ENCODE measurements around the gene AKAP7. TPM values are rescaled to one million over a fixed set of nuclear protein-coding genes. Genes with fewer than 3 reads are reported as not detected.
"Not testable (repeated sequence)": the region's sequence is repeated elsewhere in the genome, so short reads cannot be mapped to it uniquely, and the experiment has no call there.

The AKAP7 gene
- 3.1 and 3.4 TPM in 2 replicates for total RNA-seq

DNA sequence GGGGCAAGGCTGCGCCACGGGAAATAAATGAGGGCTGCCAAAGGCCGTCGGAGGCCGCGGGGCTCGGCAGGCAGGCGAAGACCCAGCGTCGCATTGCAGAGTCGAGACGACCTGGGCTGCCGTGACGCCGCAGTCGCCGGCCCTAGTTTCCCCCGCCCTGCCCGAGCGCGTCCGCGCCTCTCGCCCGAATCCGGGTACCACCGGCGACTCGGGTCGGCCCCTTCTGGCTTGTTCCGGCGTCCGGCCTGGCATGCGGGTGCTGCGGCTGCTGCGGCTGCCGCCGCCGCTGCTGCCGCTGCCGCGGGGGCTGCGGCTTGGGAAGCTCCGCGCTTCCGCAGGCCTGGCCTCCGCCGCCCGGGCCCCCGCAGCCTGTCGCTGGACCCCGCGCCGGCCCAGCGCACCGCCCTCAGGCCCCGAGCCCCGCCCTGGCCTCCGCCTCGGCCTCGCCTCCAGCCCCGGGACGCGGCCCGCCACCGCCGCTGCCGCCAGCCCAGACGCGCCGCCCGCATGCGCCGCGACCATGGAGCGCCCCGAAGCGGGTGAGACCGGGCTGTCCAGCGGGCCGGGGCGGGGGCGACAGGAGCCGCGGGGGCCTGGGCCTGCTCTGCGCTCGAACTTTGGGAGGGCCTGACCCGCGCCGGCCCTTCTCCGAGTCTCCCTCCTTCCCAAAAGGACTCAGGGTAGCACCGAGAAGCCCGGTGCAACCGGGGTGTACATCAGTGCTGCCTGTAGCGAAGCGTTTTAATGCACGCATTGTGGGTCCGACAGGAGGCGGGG is at the start of gene AKAP7:
TSS of gene AKAP7 (plus strand) at position 224 of the 777 bp plus-strand sequence. CDS start at position 521, 297 bp downstream.
- Mint-ChIP-seq H3K4me3 (ENCODE audit: low read depth) (peak within 1 kb of the TSS; percentile 93), H3K4me1 (ENCODE audit: low read depth) (peaks cover 14% of the 10 kb centered on the region), H3K27me3 (ENCODE audit: low read depth) (peaks cover 32% of the 10 kb centered on the region), H3K9me3 (no peaks in the 10 kb centered on the region), H3K36me3 (ENCODE audit: low read depth) (peaks cover 5% of the 10 kb centered on the region), H3K27ac (peak within 1 kb of the TSS; percentile 92)
- DNase-seq (ENCODE audit: low spot score), result peak; percentile 46
- intact Hi-C loops (cut with micrococcal nuclease), result loop anchor here (1.0 to 2.0 kb wide), 2 partner anchors 73 to 397 kb away; partner anchors contain the start of gene EPB41L2

DNA sequence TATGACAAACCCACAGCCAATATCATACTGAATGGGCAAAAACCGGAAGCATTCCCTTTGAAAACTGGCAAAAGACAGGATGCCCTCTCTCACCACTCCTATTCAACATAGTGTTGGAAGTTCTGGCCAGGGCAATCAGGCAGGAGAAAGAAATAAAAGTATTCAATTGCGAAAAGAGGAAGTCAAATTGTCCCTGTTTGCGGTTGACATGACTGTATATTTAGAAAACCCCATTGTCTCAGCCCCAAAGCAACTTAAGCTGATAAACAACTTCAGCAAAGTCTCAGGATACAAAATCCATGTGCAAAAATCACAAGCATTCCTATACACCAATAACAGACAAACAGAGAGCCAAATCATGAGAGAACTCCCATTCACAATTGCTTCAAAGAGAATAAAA is 44.9 kb upstream of the AKAP7 start:
- DNase-seq (ENCODE audit: low spot score); H3K4me3 Mint-ChIP-seq (ENCODE audit: low read depth); H3K9me3 Mint-ChIP-seq; intact Hi-C loops (cut with micrococcal nuclease); H3K27me3 Mint-ChIP-seq (ENCODE audit: low read depth); H3K27ac Mint-ChIP-seq; H3K4me1 Mint-ChIP-seq (ENCODE audit: low read depth); H3K36me3 Mint-ChIP-seq (ENCODE audit: low read depth): not testable (repeated sequence)

DNA sequence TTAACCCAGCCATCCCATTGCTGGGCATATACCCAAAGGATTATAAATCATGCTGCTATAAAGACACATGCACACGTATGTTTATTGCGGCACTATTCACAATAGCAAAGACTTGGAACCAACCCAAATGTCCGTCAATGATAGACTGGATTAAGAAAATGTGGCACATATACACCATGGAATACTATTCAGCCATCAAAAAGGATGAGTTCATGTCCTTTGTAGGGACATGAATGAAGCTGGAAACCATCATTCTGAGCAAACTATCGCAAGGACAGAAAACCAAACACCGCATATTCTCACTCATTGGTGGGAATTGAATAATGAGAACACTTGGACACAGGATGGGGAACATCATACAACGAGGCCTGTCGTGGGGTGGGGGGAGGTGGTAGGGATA is 43.3 kb upstream of the AKAP7 start:
- H3K9me3 Mint-ChIP-seq; H3K4me1 Mint-ChIP-seq (ENCODE audit: low read depth); intact Hi-C loops (cut with micrococcal nuclease); H3K27ac Mint-ChIP-seq; DNase-seq (ENCODE audit: low spot score); H3K27me3 Mint-ChIP-seq (ENCODE audit: low read depth); H3K36me3 Mint-ChIP-seq (ENCODE audit: low read depth); H3K4me3 Mint-ChIP-seq (ENCODE audit: low read depth): not testable (repeated sequence)

DNA sequence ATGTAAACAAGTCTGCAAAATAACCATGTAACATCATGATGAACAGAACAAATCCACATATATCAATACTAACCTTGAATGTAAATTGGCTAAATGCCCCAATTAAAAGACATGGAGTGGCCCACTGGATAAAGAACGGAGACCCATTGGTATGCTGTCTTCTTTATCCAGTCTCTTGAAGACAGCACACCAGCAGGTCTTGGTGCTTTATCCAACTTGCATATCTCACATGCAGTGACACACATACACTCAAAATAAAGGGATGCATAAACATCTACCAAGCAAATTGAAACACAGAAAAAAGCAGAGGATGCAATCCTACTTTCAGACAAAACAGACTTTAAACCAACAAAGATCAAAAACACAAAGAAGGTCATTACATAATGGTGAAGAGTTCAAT is 41.9 kb upstream of the AKAP7 start:
- Mint-ChIP-seq H3K27ac (no peak overlapping the region), H3K4me1 (ENCODE audit: low read depth) (no peaks in the 10 kb centered on the region), H3K27me3 (ENCODE audit: low read depth) (no peaks in the 10 kb centered on the region), H3K4me3 (ENCODE audit: low read depth) (no peak overlapping the region), H3K36me3 (ENCODE audit: low read depth) (no peaks in the 10 kb centered on the region), H3K9me3 (peaks cover 10% of the 10 kb centered on the region)
- no peak for DNase-seq (ENCODE audit: low spot score)
- intact Hi-C loops (cut with micrococcal nuclease), result no loop called here

DNA sequence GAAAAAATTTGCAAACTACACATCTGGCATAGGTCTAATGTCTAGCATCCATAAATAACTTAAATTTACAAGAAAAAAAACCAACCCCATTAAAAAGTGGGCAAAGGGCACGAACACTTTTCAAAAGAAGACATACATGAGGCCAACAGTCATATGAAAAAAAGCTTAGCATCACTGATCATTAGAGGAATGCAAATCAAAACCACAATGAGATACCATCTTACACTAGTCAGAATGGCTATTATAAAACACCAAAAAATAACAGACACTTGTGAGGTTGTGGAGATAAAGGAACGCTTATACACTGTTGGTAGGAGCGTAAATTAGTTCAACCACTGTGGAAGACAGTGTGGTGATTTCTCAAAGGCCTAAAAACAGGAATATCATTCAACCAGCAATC is 38.5 kb upstream of the AKAP7 start:
- Mint-ChIP-seq H3K4me1 (ENCODE audit: low read depth) (no peaks in the 10 kb centered on the region), H3K9me3 (peaks cover 16% of the 10 kb centered on the region), H3K36me3 (ENCODE audit: low read depth) (no peaks in the 10 kb centered on the region), H3K4me3 (ENCODE audit: low read depth) (no peak overlapping the region), H3K27ac (no peak overlapping the region), H3K27me3 (ENCODE audit: low read depth) (no peaks in the 10 kb centered on the region)
- no peak for DNase-seq (ENCODE audit: low spot score)
- intact Hi-C loops (cut with micrococcal nuclease), result no loop called here

DNA sequence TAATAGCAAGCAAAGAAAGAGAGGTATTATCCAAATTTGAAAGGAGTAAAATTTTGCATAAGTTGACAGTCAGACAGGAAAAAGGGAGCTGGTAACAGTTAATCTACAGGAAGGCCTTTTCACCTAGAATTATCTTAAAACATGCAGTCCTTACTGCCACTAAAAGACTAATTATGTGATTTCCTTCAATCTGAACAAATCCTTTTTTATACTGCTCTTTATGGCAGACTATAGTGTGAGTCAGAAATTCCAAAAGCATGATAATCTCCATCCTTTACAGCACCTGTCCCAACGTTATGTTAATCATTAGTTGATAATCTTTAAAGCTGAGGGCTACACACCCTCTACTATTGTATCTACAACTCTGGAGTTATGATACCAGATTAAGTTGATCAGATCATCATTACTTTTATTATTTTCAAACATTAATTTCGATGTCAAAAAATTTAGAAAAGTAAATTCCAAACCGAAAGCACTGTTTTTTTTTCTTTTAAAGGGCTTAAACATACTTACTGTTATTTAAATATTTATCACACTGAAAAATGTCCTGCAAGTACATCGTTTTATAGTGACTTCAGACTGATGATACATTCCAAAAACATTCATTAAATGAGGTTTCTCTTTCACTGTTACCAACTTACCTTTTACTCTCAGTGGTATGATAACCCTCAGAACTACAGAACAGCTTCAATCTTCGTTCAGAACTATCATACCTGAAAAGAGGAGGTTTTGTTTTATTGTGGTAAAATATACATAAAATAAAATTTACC is 33.2 kb upstream of the AKAP7 start:
- peaks cover 4% of the 10 kb centered on the region for H3K4me1 Mint-ChIP-seq (ENCODE audit: low read depth)
- H3K4me3 Mint-ChIP-seq (ENCODE audit: low read depth), result no peak overlapping the region
- no peak for DNase-seq (ENCODE audit: low spot score)
- intact Hi-C loops (cut with micrococcal nuclease), result no loop called here
- H3K27ac Mint-ChIP-seq, result no peak overlapping the region
- peaks cover 6% of the 10 kb centered on the region for H3K9me3 Mint-ChIP-seq
- no peaks in the 10 kb centered on the region for H3K27me3 Mint-ChIP-seq (ENCODE audit: low read depth)
- no peaks in the 10 kb centered on the region for H3K36me3 Mint-ChIP-seq (ENCODE audit: low read depth)

DNA sequence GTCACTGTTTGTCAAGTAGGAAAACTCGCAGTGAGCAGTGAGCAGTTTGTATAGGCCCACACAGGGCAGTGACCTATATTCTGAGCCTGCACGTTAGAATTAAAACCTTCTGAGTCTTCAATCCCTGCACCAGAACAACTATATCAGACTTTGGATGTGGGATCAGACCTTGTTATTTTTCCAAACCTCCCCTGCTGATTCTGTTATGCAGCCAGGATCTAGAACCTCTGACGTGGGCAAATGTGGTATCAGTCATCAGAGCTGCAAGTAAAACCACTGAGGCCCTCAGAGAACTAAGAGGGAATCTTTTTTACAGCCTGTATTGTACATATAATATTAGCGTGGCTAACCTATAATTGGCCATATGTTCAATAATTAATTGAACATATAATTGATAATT is 32.0 kb upstream of the AKAP7 start:
- no peak overlapping the region for H3K4me3 Mint-ChIP-seq (ENCODE audit: low read depth)
- peaks cover 6% of the 10 kb centered on the region for H3K9me3 Mint-ChIP-seq
- intact Hi-C loops (cut with micrococcal nuclease), result no loop called here
- no peak overlapping the region for H3K27ac Mint-ChIP-seq
- peaks cover 6% of the 10 kb centered on the region for H3K4me1 Mint-ChIP-seq (ENCODE audit: low read depth)
- H3K36me3 Mint-ChIP-seq (ENCODE audit: low read depth), result no peaks in the 10 kb centered on the region
- no peaks in the 10 kb centered on the region for H3K27me3 Mint-ChIP-seq (ENCODE audit: low read depth)
- DNase-seq (ENCODE audit: low spot score), result no peak

DNA sequence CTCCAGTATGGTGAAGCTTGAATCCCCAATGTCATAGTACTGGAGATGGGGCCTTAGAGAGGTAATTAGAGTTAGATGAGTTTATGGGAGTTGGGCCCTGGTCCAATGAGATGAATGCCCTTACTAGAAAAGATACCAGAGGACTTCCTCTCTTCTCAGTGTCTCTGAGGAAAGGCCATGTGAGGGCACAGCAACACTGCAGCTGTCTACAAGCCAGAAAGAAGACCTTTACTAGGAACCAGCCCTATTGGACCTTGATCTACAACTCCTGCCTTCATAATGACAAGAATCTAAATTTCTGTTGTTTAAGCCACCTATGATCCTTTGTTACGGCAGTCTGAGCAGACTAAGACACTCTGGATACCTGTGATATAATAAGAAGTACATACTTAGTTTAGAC is 31.4 kb upstream of the AKAP7 start:
- intact Hi-C loops (cut with micrococcal nuclease), result no loop called here
- H3K27ac Mint-ChIP-seq, result no peak overlapping the region
- H3K4me3 Mint-ChIP-seq (ENCODE audit: low read depth), result no peak overlapping the region
- H3K9me3 Mint-ChIP-seq, result peaks cover 6% of the 10 kb centered on the region
- DNase-seq (ENCODE audit: low spot score), result no peak
- H3K36me3 Mint-ChIP-seq (ENCODE audit: low read depth), result no peaks in the 10 kb centered on the region
- H3K27me3 Mint-ChIP-seq (ENCODE audit: low read depth), result peaks cover 4% of the 10 kb centered on the region
- peaks cover 6% of the 10 kb centered on the region for H3K4me1 Mint-ChIP-seq (ENCODE audit: low read depth)

DNA sequence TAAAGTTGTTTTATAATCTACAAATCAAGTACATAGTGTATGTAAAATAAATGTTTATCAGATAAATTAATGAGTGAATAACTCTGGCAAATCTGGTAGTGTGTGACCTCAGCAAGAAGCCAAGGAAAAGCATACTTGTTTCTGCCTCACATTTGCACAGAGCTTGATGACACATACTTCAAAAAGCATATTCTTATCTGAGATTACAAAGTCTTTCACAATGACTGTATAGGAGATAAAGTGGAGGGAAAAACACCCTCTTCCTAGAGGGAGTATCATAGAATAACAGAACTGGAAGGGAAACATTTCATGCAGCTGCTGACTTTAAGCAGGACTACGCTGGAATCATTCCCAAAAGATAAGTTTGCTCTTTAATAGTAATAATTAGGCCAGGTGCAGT is 28.1 kb upstream of the AKAP7 start:
- Mint-ChIP-seq H3K4me1 (ENCODE audit: low read depth) (peaks cover 6% of the 10 kb centered on the region), H3K27ac (no peak overlapping the region), H3K27me3 (ENCODE audit: low read depth) (peaks cover 9% of the 10 kb centered on the region), H3K9me3 (no peaks in the 10 kb centered on the region), H3K36me3 (ENCODE audit: low read depth) (no peaks in the 10 kb centered on the region), H3K4me3 (ENCODE audit: low read depth) (no peak overlapping the region)
- DNase-seq (ENCODE audit: low spot score), result no peak
- intact Hi-C loops (cut with micrococcal nuclease), result no loop called here

DNA sequence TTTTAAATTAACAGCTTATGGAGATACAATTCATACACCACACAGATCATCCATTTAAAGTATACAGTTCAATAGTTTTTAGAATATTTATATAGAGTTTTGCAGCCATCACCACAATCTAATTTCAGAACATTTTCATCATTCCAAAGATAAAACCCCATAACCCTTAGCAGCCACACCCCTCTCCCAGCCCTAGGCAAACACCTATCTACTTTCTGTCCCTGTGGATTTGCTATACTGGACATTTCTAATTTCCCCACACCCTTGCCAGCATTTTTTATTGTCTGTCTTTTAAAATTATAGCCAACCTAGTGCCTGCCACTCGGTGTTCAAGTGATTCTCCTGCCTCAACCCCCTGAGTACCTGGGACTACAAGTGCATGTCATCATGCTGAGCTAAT is 23.0 kb upstream of the AKAP7 start:
- Mint-ChIP-seq H3K36me3 (ENCODE audit: low read depth) (no peaks in the 10 kb centered on the region), H3K4me3 (ENCODE audit: low read depth) (no peak overlapping the region), H3K27me3 (ENCODE audit: low read depth) (peaks cover 11% of the 10 kb centered on the region), H3K9me3 (no peaks in the 10 kb centered on the region), H3K4me1 (ENCODE audit: low read depth) (peaks cover 1% of the 10 kb centered on the region), H3K27ac (no peak overlapping the region)
- no peak for DNase-seq (ENCODE audit: low spot score)
- intact Hi-C loops (cut with micrococcal nuclease), result no loop called here

DNA sequence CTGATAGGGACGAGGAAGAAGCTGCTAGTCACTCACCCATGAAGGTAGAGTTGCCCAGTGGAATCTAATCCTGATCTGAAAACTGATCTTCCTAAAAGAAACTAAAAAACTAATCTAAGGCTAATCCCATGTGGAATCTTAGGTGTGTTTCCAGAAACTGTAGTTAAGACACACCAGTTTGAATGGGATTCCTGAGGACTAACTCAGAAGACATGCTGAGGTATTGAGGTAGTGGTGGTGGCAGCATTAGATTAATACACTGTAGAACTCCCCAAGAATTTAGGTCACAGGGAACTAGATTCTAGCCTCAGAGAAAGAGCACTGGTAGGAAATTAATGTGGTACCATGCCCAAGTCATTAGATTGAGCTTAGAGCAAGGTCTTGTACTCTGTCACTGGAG is 19.6 kb upstream of the AKAP7 start:
- peaks cover 5% of the 10 kb centered on the region for H3K27me3 Mint-ChIP-seq (ENCODE audit: low read depth)
- H3K27ac Mint-ChIP-seq, result no peak overlapping the region
- no peak for DNase-seq (ENCODE audit: low spot score)
- no peak overlapping the region for H3K4me3 Mint-ChIP-seq (ENCODE audit: low read depth)
- H3K36me3 Mint-ChIP-seq (ENCODE audit: low read depth), result no peaks in the 10 kb centered on the region
- peaks cover 1% of the 10 kb centered on the region for H3K4me1 Mint-ChIP-seq (ENCODE audit: low read depth)
- no peaks in the 10 kb centered on the region for H3K9me3 Mint-ChIP-seq
- intact Hi-C loops (cut with micrococcal nuclease), result loop anchor here (1.0 kb wide), 1 partner anchor 230 kb away; no protein-coding TSS in a partner anchor

DNA sequence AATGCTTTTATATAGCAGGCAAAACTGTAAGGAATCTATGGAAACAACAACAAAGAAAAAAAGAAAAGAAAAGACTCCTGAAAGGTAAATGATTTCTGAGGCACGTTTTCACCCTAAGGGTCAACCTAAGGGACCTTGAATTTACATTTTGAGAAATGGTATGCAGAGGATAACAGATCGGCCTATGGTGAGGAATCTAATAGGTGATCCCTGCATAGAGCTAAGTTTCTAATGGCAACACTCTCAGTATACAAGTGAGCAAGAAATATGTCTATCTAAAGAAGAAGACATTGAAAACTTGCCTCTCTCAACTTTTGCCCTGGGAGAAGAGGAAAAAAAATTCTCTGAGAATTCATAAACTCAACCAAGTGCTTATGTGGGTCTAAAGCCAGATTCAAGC is 18.9 kb upstream of the AKAP7 start:
- Mint-ChIP-seq H3K4me1 (ENCODE audit: low read depth) (peaks cover 1% of the 10 kb centered on the region), H3K27me3 (ENCODE audit: low read depth) (peaks cover 3% of the 10 kb centered on the region), H3K9me3 (no peaks in the 10 kb centered on the region), H3K36me3 (ENCODE audit: low read depth) (no peaks in the 10 kb centered on the region), H3K4me3 (ENCODE audit: low read depth) (no peak overlapping the region), H3K27ac (no peak overlapping the region)
- DNase-seq (ENCODE audit: low spot score), result no peak
- intact Hi-C loops (cut with micrococcal nuclease), result loop anchor here (1.0 kb wide), 1 partner anchor 231 kb away; no protein-coding TSS in a partner anchor

DNA sequence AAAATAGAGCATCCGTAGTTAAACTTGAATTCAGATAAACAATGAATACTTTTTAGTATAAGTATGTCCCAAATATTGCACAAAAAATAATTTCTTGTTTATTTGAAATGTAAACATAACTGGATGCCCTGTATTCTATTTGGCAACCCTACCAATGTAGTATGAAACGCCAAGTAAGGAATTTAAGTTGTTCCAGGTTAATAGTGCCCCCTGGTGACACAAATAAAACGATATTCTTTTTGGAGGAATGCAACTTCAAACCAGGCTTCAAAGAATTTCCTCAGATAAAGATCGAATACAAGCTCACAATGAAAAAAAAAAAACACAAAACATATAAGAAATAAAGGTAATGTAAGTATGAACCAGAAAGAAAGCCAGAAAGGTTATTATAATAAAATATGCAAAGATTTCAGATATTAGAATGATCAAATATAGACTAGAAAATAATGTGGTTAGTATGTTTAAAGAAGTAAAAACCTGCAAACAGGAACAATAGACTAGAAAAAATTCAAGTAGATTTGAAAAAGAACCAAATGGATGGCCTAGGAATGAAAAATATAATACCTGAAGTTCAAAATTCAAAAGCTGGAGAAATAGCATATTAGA is 18.4 kb upstream of the AKAP7 start:
- H3K36me3 Mint-ChIP-seq (ENCODE audit: low read depth), result no peaks in the 10 kb centered on the region
- H3K4me1 Mint-ChIP-seq (ENCODE audit: low read depth), result peaks cover 1% of the 10 kb centered on the region
- DNase-seq (ENCODE audit: low spot score), result no peak
- no peak overlapping the region for H3K27ac Mint-ChIP-seq
- H3K9me3 Mint-ChIP-seq, result no peaks in the 10 kb centered on the region
- H3K4me3 Mint-ChIP-seq (ENCODE audit: low read depth), result no peak overlapping the region
- H3K27me3 Mint-ChIP-seq (ENCODE audit: low read depth), result peaks cover 3% of the 10 kb centered on the region
- intact Hi-C loops (cut with micrococcal nuclease), result loop anchor here (1.0 kb wide), 1 partner anchor 232 kb away; no protein-coding TSS in a partner anchor

Measured in activated T-helper 2 cell treated with anti-CD3 and anti-CD28 coated beads, Interferon-gamma antibody, Interleukin-2, Interleukin-4, amounts not matched to agents 10 μg/mL and 5 μg/mL and 100 μg/mL, durations not matched to agents 14 hours and 24 hours and 36 hours (primary cell).